ENCODE results near the gene APEX1.
"Not testable (repeated sequence)": the region's sequence is repeated elsewhere in the genome, so short reads cannot be mapped to it uniquely, and the experiment has no call there.

APEX1 gene

GRCh38 chr14:20440882-20441281 is 14.1 kb upstream of the APEX1 start:
- no peak overlapping the region for H3K4me2 ChIP-seq (ENCODE audit: low read depth, low read length)
- H3F3A ChIP-seq (ENCODE audit: insufficient read depth, low read length) = no peaks in the 10 kb centered on the region
- no peaks in the 10 kb centered on the region for H3K9me2 ChIP-seq (replicated peaks; ENCODE audit: insufficient read depth, low read length)
- no peak overlapping the region for H3K27ac ChIP-seq (ENCODE audit: low read length)
- no peaks in the 10 kb centered on the region for H3K4me1 ChIP-seq (ENCODE audit: low read length)
- H3K9ac ChIP-seq (ENCODE audit: low read length) = no peak overlapping the region
- H3K79me2 ChIP-seq (ENCODE audit: low read length) = no peaks in the 10 kb centered on the region
- H3K4me3 ChIP-seq (ENCODE audit: low read length) = no peak overlapping the region
- H3K36me3 ChIP-seq (replicated peaks; ENCODE audit: insufficient read depth, low read length) = no peaks in the 10 kb centered on the region
- no peak overlapping the region for H2AFZ ChIP-seq (ENCODE audit: low read length)
- no peaks in the 10 kb centered on the region for H3K9me3 ChIP-seq (replicated peaks; ENCODE audit: insufficient read depth, low read length)
- H3K27me3 ChIP-seq (replicated peaks; ENCODE audit: insufficient read depth, low read length) = no peaks in the 10 kb centered on the region
- TF ChIP-seq EZH2 (optimal IDR thresholded peaks at IDR 0.05; ENCODE audit: low read depth, low read length) (no peak), EZH2phosphoT487 (IDR thresholded peaks at IDR 0.05; ENCODE audit: low read length) (no peak), CTCF (IDR thresholded peaks at IDR 0.05; ENCODE audit: low read length) (no peak)
- H4K20me1 ChIP-seq (ENCODE audit: insufficient read depth, low read length) = no peaks in the 10 kb centered on the region
- no peak for DNase-seq

GRCh38 chr14:20441461-20441860 is 13.6 kb upstream of the APEX1 start:
- no peak for DNase-seq
- H3K36me3 ChIP-seq (replicated peaks; ENCODE audit: insufficient read depth, low read length) = no peaks in the 10 kb centered on the region
- no peak overlapping the region for H3K27ac ChIP-seq (ENCODE audit: low read length)

GRCh38 chr14:20443650-20444049 is 11.4 kb upstream of the APEX1 start:
- not testable (repeated sequence) for H3K27me3 ChIP-seq (replicated peaks; ENCODE audit: insufficient read depth, low read length); H3K9me2 ChIP-seq (replicated peaks; ENCODE audit: insufficient read depth, low read length); H3K9ac ChIP-seq (ENCODE audit: low read length); H3K27ac ChIP-seq (ENCODE audit: low read length); H2AFZ ChIP-seq (ENCODE audit: low read length); H3K4me2 ChIP-seq (ENCODE audit: low read depth, low read length); H3K4me1 ChIP-seq (ENCODE audit: low read length); H3K9me3 ChIP-seq (replicated peaks; ENCODE audit: insufficient read depth, low read length); H3K79me2 ChIP-seq (ENCODE audit: low read length); H4K20me1 ChIP-seq (ENCODE audit: insufficient read depth, low read length); H3F3A ChIP-seq (ENCODE audit: insufficient read depth, low read length); DNase-seq; H3K4me3 ChIP-seq (ENCODE audit: low read length); H3K36me3 ChIP-seq (replicated peaks; ENCODE audit: insufficient read depth, low read length)

More at GRCh38 chr14:20441461-20441860, 13.6 kb upstream of the APEX1 start:
- no peaks in the 10 kb centered on the region for H3K79me2 ChIP-seq (ENCODE audit: low read length)
- no peak overlapping the region for H2AFZ ChIP-seq (ENCODE audit: low read length)
- no peaks in the 10 kb centered on the region for H3K9me2 ChIP-seq (replicated peaks; ENCODE audit: insufficient read depth, low read length)
- no peaks in the 10 kb centered on the region for H3K4me1 ChIP-seq (ENCODE audit: low read length)
- no peak overlapping the region for H3K4me3 ChIP-seq (ENCODE audit: low read length)
- no peak for TF ChIP-seq CTCF (IDR thresholded peaks at IDR 0.05; ENCODE audit: low read length)
- H3F3A ChIP-seq (ENCODE audit: insufficient read depth, low read length) = no peaks in the 10 kb centered on the region
- no peak overlapping the region for H3K9ac ChIP-seq (ENCODE audit: low read length)
- H3K27me3 ChIP-seq (replicated peaks; ENCODE audit: insufficient read depth, low read length) = no peaks in the 10 kb centered on the region
- no peaks in the 10 kb centered on the region for H4K20me1 ChIP-seq (ENCODE audit: insufficient read depth, low read length)
- no peak overlapping the region for H3K4me2 ChIP-seq (ENCODE audit: low read depth, low read length)
- no peaks in the 10 kb centered on the region for H3K9me3 ChIP-seq (replicated peaks; ENCODE audit: insufficient read depth, low read length)

GRCh38 chr14:20446889-20447288 is 8.1 kb upstream of the APEX1 start:
- DNase-seq = no peak
- no peak overlapping the region for H3K9ac ChIP-seq (ENCODE audit: low read length)
- H3K4me3 ChIP-seq (ENCODE audit: low read length) = no peak overlapping the region
- no peaks in the 10 kb centered on the region for H3K79me2 ChIP-seq (ENCODE audit: low read length)
- no peak overlapping the region for H3K4me2 ChIP-seq (ENCODE audit: low read depth, low read length)
- H3K4me1 ChIP-seq (ENCODE audit: low read length) = no peaks in the 10 kb centered on the region
- H3K27me3 ChIP-seq (replicated peaks; ENCODE audit: insufficient read depth, low read length) = no peaks in the 10 kb centered on the region
- no peak overlapping the region for H2AFZ ChIP-seq (ENCODE audit: low read length)
- H3K27ac ChIP-seq (ENCODE audit: low read length) = no peak overlapping the region
- H3K9me3 ChIP-seq (replicated peaks; ENCODE audit: insufficient read depth, low read length) = no peaks in the 10 kb centered on the region
- H3K36me3 ChIP-seq (replicated peaks; ENCODE audit: insufficient read depth, low read length) = no peaks in the 10 kb centered on the region
- H3K9me2 ChIP-seq (replicated peaks; ENCODE audit: insufficient read depth, low read length) = no peaks in the 10 kb centered on the region
- no peaks in the 10 kb centered on the region for H3F3A ChIP-seq (ENCODE audit: insufficient read depth, low read length)
- TF ChIP-seq EZH2phosphoT487 (IDR thresholded peaks at IDR 0.05; ENCODE audit: low read length) = no peak
- no peak for TF ChIP-seq EZH2 (optimal IDR thresholded peaks at IDR 0.05; ENCODE audit: low read depth, low read length)
- TF ChIP-seq CTCF (IDR thresholded peaks at IDR 0.05; ENCODE audit: low read length) = no peak
- H4K20me1 ChIP-seq (ENCODE audit: insufficient read depth, low read length) = no peaks in the 10 kb centered on the region

GRCh38 chr14:20452831-20453230 is 2.2 kb upstream of the APEX1 start:
- not testable (repeated sequence) for H3K27ac ChIP-seq (ENCODE audit: low read length); DNase-seq; H3K4me1 ChIP-seq (ENCODE audit: low read length); H3K9ac ChIP-seq (ENCODE audit: low read length); H2AFZ ChIP-seq (ENCODE audit: low read length); H3F3A ChIP-seq (ENCODE audit: insufficient read depth, low read length); H3K36me3 ChIP-seq (replicated peaks; ENCODE audit: insufficient read depth, low read length); H3K4me2 ChIP-seq (ENCODE audit: low read depth, low read length); H3K4me3 ChIP-seq (ENCODE audit: low read length); H4K20me1 ChIP-seq (ENCODE audit: insufficient read depth, low read length); H3K9me2 ChIP-seq (replicated peaks; ENCODE audit: insufficient read depth, low read length); H3K27me3 ChIP-seq (replicated peaks; ENCODE audit: insufficient read depth, low read length); H3K9me3 ChIP-seq (replicated peaks; ENCODE audit: insufficient read depth, low read length)
- H3K79me2 ChIP-seq (ENCODE audit: low read length) = peaks cover 31% of the 10 kb centered on the region
